Heart left ventricle (tissue), 16 donors: ENCODE results near the gene DHRS3. TPM values are rescaled to one million over a fixed set of nuclear protein-coding genes. Genes with fewer than 3 reads are reported as not detected.
A peak's percentile ranks its signal among the peaks of the same experiment; 100 is the strongest.

ENCODE experiments used
- ATAC-seq, 4 donors: fragments of 200-7000 bp; cut with Tn5 transposase; one replicate each; pipeline ENCODE4 v1.9.1; 2020 to 2022; ENCODE audit warnings: moderate library complexity in 4 of 4, mild to moderate bottlenecking in 3 of 4, moderate number of reproducible peaks in 1 of 4
- DNase-seq, 5 donors: peaks; one replicate each; pipeline ENCODE4 v3.0.0-alpha.2; 2020
- H3K27ac ChIP-seq, 12 donors: fragments of 200-600 bp; sonication (generic) in 4 of 12; one replicate each; pipeline versions ENCODE4 v1.5.0 to v1.8.0; 2016 to 2022; ENCODE audit warnings: mild to moderate bottlenecking in 2 of 12
- H3K27me3 ChIP-seq, 9 donors: fragments of 200-600 bp; sonication (generic) in 2 of 9; one replicate each; pipeline versions ENCODE4 v1.5.1 to v1.8.0; 2016 to 2022; ENCODE audit warnings: mild to moderate bottlenecking in 3 of 9
- H3K36me3 ChIP-seq, 9 donors: fragments of 200-600 bp; sonication (generic) in 2 of 9; one replicate each; pipeline versions ENCODE4 v1.5.0 to v1.8.0; 2018 to 2022; ENCODE audit warnings: mild to moderate bottlenecking in 2 of 9
- H3K4me1 ChIP-seq, 12 donors: fragments of 200-600 bp; sonication (generic) in 4 of 12; one replicate each; pipeline versions ENCODE4 v1.5.0 to v1.8.0; 2016 to 2022; ENCODE audit warnings: mild to moderate bottlenecking in 3 of 12
- H3K4me3 ChIP-seq, 12 donors: fragments of 200-600 bp; sonication (generic) in 4 of 12; one replicate each; pipeline versions ENCODE4 v1.5.0 to v1.8.0; 2017 to 2022; ENCODE audit warnings: mild to moderate bottlenecking in 9 of 12, moderate library complexity in 4 of 12
- H3K9me3 ChIP-seq, 12 donors: fragments of 200-600 bp; sonication (generic) in 4 of 12; one replicate each; pipeline versions ENCODE4 v1.5.0 to v1.8.0; 2016 to 2022; ENCODE audit warnings: mild to moderate bottlenecking in 1 of 12
- CTCF ChIP-seq, 12 donors: fragments of 200-600 bp; sonication (generic) in 4 of 12; IDR thresholded peaks; one replicate each; pipeline versions ENCODE4 v1.5.0 to v1.8.0; 2018 to 2022; ENCODE audit warnings: antibody characterized with exemption in 12 of 12, mild to moderate bottlenecking in 5 of 12
- POLR2A ChIP-seq, 2 donors: fragments of 450-650 bp; IDR thresholded peaks; one replicate each; pipeline ENCODE4 v1.6.1; 2017; ENCODE audit warnings: antibody characterized with exemption in 2 of 2, mild to moderate bottlenecking in 2 of 2, moderate library complexity in 2 of 2
- WGBS, 4 donors: extraction: QIAGEN DNeasy Blood & Tissue Kit in 2 of 4; methylation state at CpG; one replicate each; pipeline versions ENCODE4 v1.1.5 to v1.1.7; 2013 to 2018; 5-methylcytosine and 5-hydroxymethylcytosine counted together
- intact Hi-C, 10 donors: fragments of 100-400 bp; cut with DNase I; formaldehyde crosslinking; loops; one replicate each; pipeline versions ENCODE4 v1.11.1 to v1.14.2; 2022
- polyA plus RNA-seq, 2 donors: library from polyadenylated mRNA; stranded (reverse); fragments of 200-250 nt; gene quantifications; one replicate each; pipeline ENCODE4 v1.2.3, GENCODE V29; 2013
- total RNA-seq, 9 donors: library from RNA; depleted of rRNA in 2 of 9; stranded (reverse); fragments of >200 nt in 2 of 9; fragmentation: NEBNext Ultra II Directional in 3 of 9; extraction: Animal tissue kit (Norgen Biotek cat#: 25700) in 3 of 9; gene quantifications; one replicate each; pipeline versions ENCODE4 v1.1.0 to v1.2.4, GENCODE V29; 2016 to 2023
- donor health status: ischemic (EF 13 %, LVEDD 7.1; RV severe dilation, severe dysfunction).
- donor health status: healthy with polysubstance abuse.
- donor health status: DM: no; HTN: yes; CAD: no.
- donor health status: DM: no; HTN: no; CAD: no.
- donor health status: ischemic (EF 25% LVEDD 6.9; RV normal size, moderate dysfunction).
- donor health status: ischemic (EF 25% LVEDD 5.7; RV mildly dilated, moderate dysfunction).
- donor health status: healthy.
- donor health status: DM: yes; HTN: yes; CAD: no.
- donor health status: ischemic (EF 35%, LVEDD 5.7; RV mildly dilated, moderate dysfunction).
- donor health status: nonischemic (EF 11% LVEDD 7.7; RV severe dilation, severe dysfunction).
- donor health status: DM: yes; HTN: yes; CAD: no.
- donor health status: PGD.
- donor health status: ischemic (EF 29% LVEDD 5.4; RV normal size, mild dysfunction).
- donor health status: nonischemic (EF 23%, LVEDD 6.1; RV moderate dilation, normal function).

DHRS3 gene
- total and polyA plus RNA-seq, 11 donors, result 28.6 to 102 (median 59.9) TPM

- peak in 3 of 4 donors; percentile 2 to 10 (median 8) for ATAC-seq
Observed at GRCh38 chr1:12616709-12617373, 1.2 kb downstream of the DHRS3 start.

GRCh38 chr1:12615865-12616708, 1.9 kb downstream of the DHRS3 start:
- intact Hi-C loops, result loop anchor here in 9 of 10 donors (1.0 to 10.0 kb wide), 15 partner anchors 15 to 274 kb away; no protein-coding TSS in a partner anchor
- H3K27ac ChIP-seq, result peak overlapping the region; percentile 91 to 98 (median 95)
- 3 to 9% (median 6%) methylated on average over 14 to 17 of the region's 17 CpGs for WGBS, 4 donors

More at GRCh38 chr1:12616709-12617373, 1.2 kb downstream of the DHRS3 start:
- Histone ChIP-seq H3K4me1 (peaks cover 0 to 64% (median 44%) of the 10 kb centered on the region in 12 donors), H3K27ac (peak overlapping the region; percentile 91 to 98 (median 95)), H3K36me3 (peaks cover 0 to 17% (median 12%) of the 10 kb centered on the region in 9 donors), H3K9me3 (no peaks in the 10 kb centered on the region), H3K4me3 (peak overlapping the region; percentile 63 to 97 (median 77)), H3K27me3 (no peaks in the 10 kb centered on the region)
- peak in 4 of 5 donors; percentile 40 to 78 (median 60) for DNase-seq
- WGBS, 4 donors, result 1 to 3% (median 2%) methylated on average over 28 to 53 of the region's 53 CpGs
- intact Hi-C loops, result loop anchor here in 9 of 10 donors (1.0 to 10.0 kb wide), 15 partner anchors 16 to 275 kb away; no protein-coding TSS in a partner anchor
- TF ChIP-seq CTCF (IDR thresholded peaks at IDR 0.05) (no peak), POLR2A (IDR thresholded peaks at IDR 0.05) (no peak)

GRCh38 chr1:12615159-12615864, 2.7 kb downstream of the DHRS3 start:
- H3K36me3 ChIP-seq, result peaks cover 0 to 32% (median 14%) of the 10 kb centered on the region in 9 donors
- TF ChIP-seq POLR2A (IDR thresholded peaks at IDR 0.05) (no peak), CTCF (IDR thresholded peaks at IDR 0.05) (no peak)
- peak in 1 of 4 donors; percentile 34 for ATAC-seq
- H3K9me3 ChIP-seq, result no peaks in the 10 kb centered on the region
- intact Hi-C loops, result loop anchor here in 8 of 10 donors (2.0 to 10.0 kb wide), 14 partner anchors 15 to 273 kb away; no protein-coding TSS in a partner anchor
- peak overlapping the region; percentile 63 to 97 (median 77) for H3K4me3 ChIP-seq
- 6 to 14% (median 10%) methylated on average over 12 of the region's 12 CpGs for WGBS, 4 donors
- H3K4me1 ChIP-seq, result peaks cover 0 to 50% (median 35%) of the 10 kb centered on the region in 12 donors
- no peak for DNase-seq
- peak overlapping the region; percentile 91 to 98 (median 95) for H3K27ac ChIP-seq
- H3K27me3 ChIP-seq, result no peaks in the 10 kb centered on the region

More at GRCh38 chr1:12615865-12616708, 1.9 kb downstream of the DHRS3 start:
- H3K4me1 ChIP-seq, result peaks cover 0 to 57% (median 38%) of the 10 kb centered on the region in 12 donors
- peak; percentile 64 to 85 (median 80) for DNase-seq
- ATAC-seq, result peak; percentile 34 to 62 (median 56)
- no peaks in the 10 kb centered on the region for H3K27me3 ChIP-seq
- H3K9me3 ChIP-seq, result no peaks in the 10 kb centered on the region
- TF ChIP-seq CTCF (IDR thresholded peaks at IDR 0.05) (no peak), POLR2A (IDR thresholded peaks at IDR 0.05) (no peak)
- H3K4me3 ChIP-seq, result peak overlapping the region; percentile 63 to 97 (median 77)
- peaks cover 0 to 24% (median 13%) of the 10 kb centered on the region in 9 donors for H3K36me3 ChIP-seq
